ENCODE measurements around the gene FLVCR2. TPM values are rescaled to one million over a fixed set of nuclear protein-coding genes. Genes with fewer than 3 reads are reported as not detected.

FLVCR2 gene
- total and polyA plus RNA-seq, 12 donors: 0.95 to 11.3 (median 2.9) TPM

DNA sequence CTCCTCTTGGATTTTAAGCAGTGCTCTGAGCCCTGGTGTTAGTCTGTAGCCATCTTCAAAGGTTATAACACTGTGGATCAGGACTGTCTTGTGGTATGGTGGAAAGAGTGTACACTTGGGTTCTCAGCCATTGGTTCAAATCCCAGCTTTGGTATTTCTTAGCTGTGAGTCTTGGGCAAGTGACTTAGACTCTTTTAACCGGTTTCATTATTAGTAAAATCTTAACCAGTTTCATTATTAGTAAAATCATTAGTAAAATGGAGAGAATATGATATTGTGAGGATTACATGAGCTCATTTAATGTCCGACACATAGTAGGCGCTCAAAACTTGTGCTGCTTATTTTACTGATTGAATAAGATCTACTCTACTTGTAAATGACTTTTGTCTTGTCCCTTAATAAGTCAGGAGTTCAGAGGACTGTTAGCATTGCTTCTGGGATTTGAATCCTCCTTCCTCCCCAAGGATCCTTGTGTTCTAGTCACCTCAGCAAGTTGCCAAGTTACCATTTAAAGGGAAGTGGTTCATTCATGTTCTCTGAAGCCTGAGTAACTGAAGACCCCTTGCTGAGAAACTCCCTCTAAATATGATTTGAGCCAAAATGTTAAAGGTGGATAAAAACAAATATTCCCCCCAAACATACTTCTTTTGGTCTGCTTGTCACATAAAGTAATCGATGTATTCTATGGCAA lies 95.1 kb downstream of the FLVCR2 start:
- Histone ChIP-seq H3K36me3 (peaks cover 0 to 57% (median 7%) of the 10 kb centered on the region in 9 donors), H3K27ac (no peak overlapping the region), H3K9me3 (peaks cover 0 to 15% (median 0%) of the 10 kb centered on the region in 11 donors), H3K4me3 (no peak overlapping the region), H3K4me1 (no peaks in the 10 kb centered on the region), H3K27me3 (no peaks in the 10 kb centered on the region)
- intact Hi-C loops (cut with DNase I): no loop called here
- DNase-seq (no peak), ATAC-seq (no peak)
- 97 to 98% methylated on average over 4 of the region's 4 CpGs for WGBS, 2 donors
- no peak for TF ChIP-seq CTCF (IDR thresholded peaks at IDR 0.05)

GRCh38 chr14:75675265-75675960 lies 97.0 kb downstream of the FLVCR2 start:
- Histone ChIP-seq H3K27ac (no peak overlapping the region), H3K4me1 (no peaks in the 10 kb centered on the region), H3K27me3 (no peaks in the 10 kb centered on the region), H3K36me3 (peaks cover 0 to 41% (median 0%) of the 10 kb centered on the region in 9 donors), H3K9me3 (peaks cover 0 to 15% (median 0%) of the 10 kb centered on the region in 11 donors), H3K4me3 (no peak overlapping the region)
- 61 to 71% methylated on average over 2 of the region's 2 CpGs for WGBS, 2 donors
- DNase-seq (no peak), ATAC-seq (no peak)
- no peak for TF ChIP-seq CTCF (IDR thresholded peaks at IDR 0.05)
- intact Hi-C loops (cut with DNase I): no loop called here

- no peak for DNase-seq
- Histone ChIP-seq H3K4me3 (no peak overlapping the region), H3K4me1 (no peaks in the 10 kb centered on the region), H3K36me3 (peaks cover 0 to 68% (median 19%) of the 10 kb centered on the region in 9 donors), H3K9me3 (no peaks in the 10 kb centered on the region), H3K27me3 (no peaks in the 10 kb centered on the region), H3K27ac (no peak overlapping the region)
- WGBS, 2 donors: 92 to 94% methylated on average over 2 of the region's 2 CpGs
- intact Hi-C loops (cut with DNase I): no loop called here
- no peak for ATAC-seq
- no peak for TF ChIP-seq CTCF (IDR thresholded peaks at IDR 0.05)
These were observed 107.5 kb downstream of the FLVCR2 start for GRCh38 chr14:75685910-75686309.

- peak; percentile 17 to 33 for DNase-seq
- no peaks in the 10 kb centered on the region for H3K27me3 ChIP-seq
- H3K27ac ChIP-seq: no peak overlapping the region
- H3K9me3 ChIP-seq: no peaks in the 10 kb centered on the region
- intact Hi-C loops (cut with DNase I): no loop called here
- no peak overlapping the region for H3K4me3 ChIP-seq
- TF ChIP-seq CTCF (IDR thresholded peaks at IDR 0.05): no peak
- WGBS, 2 donors: 54 to 74% methylated on average over 2 of the region's 2 CpGs
- H3K4me1 ChIP-seq: no peaks in the 10 kb centered on the region
- peak in 7 of 8 donors; percentile 28 to 90 (median 58) for ATAC-seq
- H3K36me3 ChIP-seq: peaks cover 0 to 66% (median 6%) of the 10 kb centered on the region in 9 donors
These were observed 110.6 kb downstream of the FLVCR2 start for GRCh38 chr14:75689012-75689411.
